VCaP (cell line): ENCODE measurements around the gene OMA1.

Experiments used
- H3K27ac ChIP-seq: fragments of 450-650 bp; 2 replicates; pipeline ENCODE4 v1.5.1; 2017
- TF ChIP-seq, protein P1 (sequence below): fragments of 450-650 bp; conservative IDR thresholded peaks from 2 replicates; pipeline ENCODE4 v1.5.1; 2017; ENCODE audit warnings: mild to moderate bottlenecking, moderate library complexity

Gene OMA1

DNA sequence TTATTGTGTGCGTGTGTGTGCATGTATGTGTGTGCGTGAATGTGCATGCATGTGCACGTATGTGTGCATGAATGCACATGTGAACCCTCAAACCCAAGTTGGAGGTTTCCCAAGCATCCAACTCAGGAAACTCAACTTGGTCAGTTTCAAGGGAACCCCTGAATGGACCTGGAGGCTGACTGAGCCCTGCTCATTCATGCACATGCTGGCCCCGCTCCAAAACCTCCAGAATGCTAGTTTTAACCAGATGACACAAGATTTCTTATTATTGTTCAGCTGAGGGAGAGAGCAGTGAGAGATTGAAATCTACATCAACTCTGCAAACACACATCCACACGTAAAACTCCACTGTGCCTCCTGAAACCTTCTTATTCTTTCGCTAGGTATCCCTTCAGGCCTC lies 104.4 kb downstream of the OMA1 start:
- TF ChIP-seq, protein P1, sequence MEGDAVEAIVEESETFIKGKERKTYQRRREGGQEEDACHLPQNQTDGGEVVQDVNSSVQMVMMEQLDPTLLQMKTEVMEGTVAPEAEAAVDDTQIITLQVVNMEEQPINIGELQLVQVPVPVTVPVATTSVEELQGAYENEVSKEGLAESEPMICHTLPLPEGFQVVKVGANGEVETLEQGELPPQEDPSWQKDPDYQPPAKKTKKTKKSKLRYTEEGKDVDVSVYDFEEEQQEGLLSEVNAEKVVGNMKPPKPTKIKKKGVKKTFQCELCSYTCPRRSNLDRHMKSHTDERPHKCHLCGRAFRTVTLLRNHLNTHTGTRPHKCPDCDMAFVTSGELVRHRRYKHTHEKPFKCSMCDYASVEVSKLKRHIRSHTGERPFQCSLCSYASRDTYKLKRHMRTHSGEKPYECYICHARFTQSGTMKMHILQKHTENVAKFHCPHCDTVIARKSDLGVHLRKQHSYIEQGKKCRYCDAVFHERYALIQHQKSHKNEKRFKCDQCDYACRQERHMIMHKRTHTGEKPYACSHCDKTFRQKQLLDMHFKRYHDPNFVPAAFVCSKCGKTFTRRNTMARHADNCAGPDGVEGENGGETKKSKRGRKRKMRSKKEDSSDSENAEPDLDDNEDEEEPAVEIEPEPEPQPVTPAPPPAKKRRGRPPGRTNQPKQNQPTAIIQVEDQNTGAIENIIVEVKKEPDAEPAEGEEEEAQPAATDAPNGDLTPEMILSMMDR = no peak
- H3K27ac ChIP-seq = no peak overlapping the region

DNA sequence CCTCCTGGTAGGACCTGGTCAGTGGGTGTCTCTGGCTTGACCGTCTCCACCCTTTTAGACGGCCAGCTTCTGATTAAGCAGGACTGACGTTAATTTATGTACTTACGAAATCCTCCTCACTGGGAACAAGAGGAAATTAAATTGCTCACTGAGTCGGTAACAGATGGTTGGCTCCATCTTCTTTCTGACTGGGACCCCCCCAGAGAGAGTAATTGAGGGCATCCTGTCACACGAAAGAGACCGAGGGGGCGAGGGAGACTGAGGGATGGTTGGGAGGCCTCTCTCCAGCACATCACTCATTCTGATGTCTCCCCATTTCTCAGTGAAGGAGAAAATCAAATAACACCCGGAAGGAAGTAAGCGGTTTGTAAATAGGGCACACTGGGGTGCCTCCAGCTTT lies 104.8 kb downstream of the OMA1 start:
- TF ChIP-seq, protein P1 = no peak
- H3K27ac ChIP-seq = no peak overlapping the region

DNA sequence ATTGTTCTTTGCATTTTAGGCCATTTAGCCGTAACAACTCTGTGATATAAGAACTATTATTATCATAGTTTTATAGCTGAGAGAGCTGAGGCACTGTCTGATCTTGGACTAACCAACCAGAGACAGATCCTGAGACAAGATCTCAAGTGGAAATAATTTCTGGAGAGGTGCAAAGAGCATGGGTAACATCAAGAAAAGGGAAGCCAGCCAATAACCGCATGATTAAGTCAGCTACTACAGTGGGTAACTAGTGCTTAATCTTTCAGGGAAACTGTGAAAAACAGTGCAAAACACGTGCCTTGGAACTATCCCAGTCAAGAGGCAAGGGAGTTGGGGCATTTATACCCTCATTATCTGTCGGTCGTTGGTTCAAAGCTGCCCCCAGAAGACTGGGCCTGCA lies 105.8 kb downstream of the OMA1 start:
- TF ChIP-seq, protein P1 = no peak
- no peak overlapping the region for H3K27ac ChIP-seq

DNA sequence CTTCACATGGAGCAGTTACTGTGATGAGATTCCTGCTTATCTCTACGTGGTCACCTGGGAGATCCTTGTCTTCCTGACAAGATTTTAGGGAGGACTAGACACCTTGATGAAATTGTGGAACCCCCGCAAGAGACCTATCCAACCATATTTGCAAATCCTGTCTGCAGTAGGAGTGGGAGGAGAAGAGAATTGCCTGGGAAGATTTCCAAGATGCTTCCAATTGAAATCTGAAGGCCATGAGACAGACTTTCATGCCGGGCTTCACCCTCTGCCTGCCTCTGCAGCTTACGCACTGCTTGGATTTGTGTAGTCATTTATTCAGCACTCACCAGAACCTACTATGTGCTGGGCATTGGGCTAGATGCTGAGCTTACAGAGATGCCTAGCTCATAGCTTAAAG lies 106.6 kb downstream of the OMA1 start:
- H3K27ac ChIP-seq = no peak overlapping the region
- TF ChIP-seq, protein P1 = no peak

DNA sequence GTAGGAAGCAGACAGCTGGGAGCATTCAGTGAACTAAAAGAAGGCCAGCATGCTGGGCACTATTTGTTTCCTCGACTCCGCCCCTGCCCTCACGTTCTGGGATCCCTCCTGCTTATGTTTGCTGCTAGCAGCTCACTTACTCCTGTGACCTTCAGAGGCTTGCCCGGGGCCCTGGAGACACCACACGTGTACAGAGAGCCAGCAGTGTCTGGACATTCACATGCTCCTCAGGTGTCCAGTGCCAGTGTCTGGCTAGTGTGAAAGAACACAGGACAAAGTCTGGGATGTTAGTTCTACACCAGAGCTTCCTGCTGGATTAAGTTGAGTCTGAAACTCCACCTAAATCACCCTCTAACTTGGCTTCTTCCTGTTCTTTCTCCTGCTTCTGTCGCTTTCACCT lies 108.1 kb downstream of the OMA1 start:
- TF ChIP-seq, protein P1 = no peak
- no peak overlapping the region for H3K27ac ChIP-seq

DNA sequence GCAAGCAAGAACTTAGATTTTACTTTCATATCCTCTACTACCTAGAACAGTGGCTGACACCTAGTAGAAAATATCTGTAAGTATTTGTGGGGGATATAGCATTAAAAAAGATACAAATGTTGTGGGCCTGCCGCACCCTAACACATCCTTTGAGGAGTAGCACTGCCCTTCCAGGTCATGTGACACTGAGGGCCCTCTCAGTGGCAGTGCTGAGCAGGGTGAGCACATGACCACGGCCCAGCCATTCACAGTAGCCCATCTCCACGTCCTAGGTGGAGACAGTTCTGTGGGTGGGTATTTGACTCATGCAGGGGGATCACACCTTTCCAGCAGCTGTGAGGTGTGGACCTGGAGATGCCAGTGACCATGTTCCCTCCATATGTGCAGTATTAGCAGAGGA lies 108.9 kb downstream of the OMA1 start:
- H3K27ac ChIP-seq = no peak overlapping the region
- TF ChIP-seq, protein P1 = no peak

DNA sequence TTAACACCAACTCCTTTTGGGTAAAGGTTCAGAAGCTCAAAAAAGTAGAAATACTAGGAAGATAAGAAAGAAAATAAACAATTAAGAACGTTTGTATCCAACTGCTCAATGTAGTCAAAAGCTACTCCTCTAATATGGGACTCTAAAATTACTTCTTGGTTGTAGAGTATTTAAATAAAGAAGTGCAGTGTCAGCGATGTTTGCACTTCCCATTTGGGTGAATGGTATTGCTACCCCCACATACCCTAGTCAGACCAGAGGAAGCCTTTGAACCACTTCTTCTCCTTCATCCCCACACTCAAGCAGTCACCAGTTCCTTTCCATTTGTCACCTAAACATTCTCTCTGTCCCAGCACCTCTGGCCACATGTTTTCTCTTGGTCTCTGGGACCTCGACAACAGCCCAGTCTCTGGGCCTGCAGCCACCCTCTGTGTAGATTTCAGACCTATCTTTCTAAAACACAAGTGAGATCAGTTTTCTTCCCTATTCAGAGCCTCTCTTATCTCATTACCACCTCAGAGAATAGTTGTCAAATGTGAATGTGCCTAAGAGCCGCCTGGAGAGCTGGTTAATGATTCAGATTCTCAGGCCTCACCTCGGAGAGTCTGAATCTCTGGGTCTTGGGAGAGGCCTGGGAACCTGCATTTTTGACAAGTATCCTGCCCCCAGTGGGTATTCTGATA lies 109.8 kb downstream of the OMA1 start:
- TF ChIP-seq, protein P1 = no peak
- no peak overlapping the region for H3K27ac ChIP-seq
